NCI-H345 treated with DMSO at 0.1 percent for 48 hours (cell line): Measurements from ENCODE around the gene OGFOD1.
"Not testable (repeated sequence)": the region's sequence is repeated elsewhere in the genome, so short reads cannot be mapped to it uniquely, and the experiment has no call there.

Source experiments
- DNase-seq: peaks from one replicate; lab custom pipeline; 2025; ENCODE audit not compliant: unreplicated experiment; lab: John Stamatoyannopoulos, UW

OGFOD1 gene

GRCh38 chr16:56479469-56479868, 28.1 kb downstream of the OGFOD1 start:
- no peak for DNase-seq

- DNase-seq = no peak
These were observed 29.6 kb downstream of the OGFOD1 start for GRCh38 chr16:56480776-56481467.

- DNase-seq = no peak
These were observed 30.2 kb downstream of the OGFOD1 start for GRCh38 chr16:56481468-56482122.

DNA sequence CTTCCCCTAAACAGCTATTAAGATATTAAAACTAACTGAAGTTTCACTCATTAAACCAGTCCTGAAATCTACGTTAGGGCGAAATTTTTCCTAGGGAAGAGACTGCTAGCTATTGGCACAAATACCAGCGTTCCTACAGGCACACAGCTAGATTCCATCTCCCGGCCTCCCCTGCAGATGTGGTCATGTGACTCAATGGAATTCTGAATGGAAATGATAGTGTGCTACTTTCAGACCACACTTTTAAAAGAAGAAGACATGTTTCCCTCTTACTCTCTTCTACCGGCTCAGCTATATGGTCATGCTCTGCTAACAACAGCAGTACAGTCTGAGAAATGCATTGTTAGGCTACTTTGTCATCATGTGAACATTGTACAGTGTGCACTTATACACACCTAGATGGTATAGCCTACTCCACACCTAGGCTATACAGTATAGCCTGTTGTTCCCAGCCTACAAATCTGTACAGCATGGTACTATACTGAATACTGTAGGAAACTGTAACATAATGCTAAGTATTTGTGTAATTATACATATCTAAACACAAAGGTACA, 31.4 kb downstream of the OGFOD1 start:
- no peak for DNase-seq

DNA sequence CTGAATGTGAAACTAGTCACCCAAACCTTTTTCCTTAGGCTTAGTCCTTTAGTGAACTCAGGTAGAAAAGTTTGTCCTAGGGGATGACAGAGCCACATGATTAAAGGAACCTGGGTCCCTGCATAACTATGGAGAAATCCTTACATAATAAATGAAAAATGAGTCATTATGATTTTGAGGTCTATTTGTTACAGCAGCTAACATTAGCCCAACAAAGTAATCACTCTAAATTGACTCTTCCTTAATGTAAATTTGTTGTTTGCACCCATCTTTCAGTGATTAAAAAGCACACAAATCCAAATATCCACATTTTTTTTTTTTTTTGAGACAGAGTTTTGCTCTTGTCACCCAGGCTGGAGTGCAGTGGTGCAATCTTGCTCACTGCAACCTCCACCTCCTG, 32.0 kb downstream of the OGFOD1 start:
- no peak for DNase-seq

DNA sequence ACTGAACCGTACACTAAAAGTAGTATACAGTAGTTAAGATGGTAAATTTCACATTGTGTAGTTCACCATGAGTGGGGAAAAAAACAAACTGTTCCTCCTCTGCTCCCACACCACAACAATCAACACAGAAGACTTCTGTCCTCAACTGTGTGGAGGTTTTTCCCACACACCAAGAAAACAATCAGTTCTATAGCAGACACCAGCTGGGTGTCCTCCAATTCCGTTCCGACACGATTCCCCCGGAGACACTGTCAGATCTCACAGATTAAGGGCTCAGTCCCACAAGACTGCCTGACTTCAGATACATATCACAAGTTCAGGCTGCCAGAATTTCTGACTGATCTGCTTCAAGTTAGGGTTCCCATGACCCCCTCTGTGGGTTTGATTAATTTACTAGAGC, 36.7 kb downstream of the OGFOD1 start:
- DNase-seq = no peak

DNA sequence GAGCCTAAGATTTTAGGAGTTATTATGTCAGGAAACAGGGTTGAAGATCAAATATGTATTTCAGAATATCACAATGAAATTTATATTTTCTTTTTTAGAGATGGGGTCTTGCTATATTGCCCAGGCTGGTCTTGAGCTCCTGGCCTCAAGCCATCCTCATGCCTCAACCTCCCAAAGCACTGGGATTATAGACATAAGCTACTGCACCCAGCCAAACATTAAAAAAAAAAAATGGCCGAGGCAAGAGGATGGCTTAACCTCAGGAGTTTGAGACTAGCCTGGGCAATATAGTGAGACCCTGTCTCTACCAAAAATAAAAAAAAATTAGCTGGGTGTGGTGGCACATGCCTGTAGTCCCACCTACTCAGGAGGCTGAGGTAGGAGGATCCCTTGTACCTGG, 37.5 kb downstream of the OGFOD1 start:
- DNase-seq = not testable (repeated sequence)

GRCh38 chr16:56491657-56492261, 40.4 kb downstream of the OGFOD1 start:
- no peak for DNase-seq

GRCh38 chr16:56493126-56493525, 41.8 kb downstream of the OGFOD1 start:
- no peak for DNase-seq

GRCh38 chr16:56493815-56494214, 42.5 kb downstream of the OGFOD1 start:
- no peak for DNase-seq

GRCh38 chr16:56505181-56505580, 53.8 kb downstream of the OGFOD1 start:
- DNase-seq = no peak

DNA sequence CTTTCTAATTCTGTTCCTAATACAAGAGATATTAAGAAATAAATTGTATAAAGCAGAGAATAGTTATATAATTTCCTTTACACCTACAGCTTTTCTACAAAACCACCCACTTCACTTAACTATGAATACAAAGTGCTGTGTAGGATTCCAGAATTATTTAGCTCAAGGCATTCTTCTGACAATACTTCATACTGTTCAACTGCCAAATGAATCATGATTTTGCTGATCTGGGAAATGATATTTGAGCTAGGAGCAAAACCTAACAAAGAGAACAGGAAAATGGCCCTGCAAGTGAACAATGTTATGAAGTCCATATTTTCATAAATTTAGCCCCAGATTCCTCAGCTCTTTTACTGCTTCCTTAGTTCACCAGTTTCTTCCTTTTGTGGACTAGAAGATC, 55.6 kb downstream of the OGFOD1 start:
- DNase-seq = no peak

DNA sequence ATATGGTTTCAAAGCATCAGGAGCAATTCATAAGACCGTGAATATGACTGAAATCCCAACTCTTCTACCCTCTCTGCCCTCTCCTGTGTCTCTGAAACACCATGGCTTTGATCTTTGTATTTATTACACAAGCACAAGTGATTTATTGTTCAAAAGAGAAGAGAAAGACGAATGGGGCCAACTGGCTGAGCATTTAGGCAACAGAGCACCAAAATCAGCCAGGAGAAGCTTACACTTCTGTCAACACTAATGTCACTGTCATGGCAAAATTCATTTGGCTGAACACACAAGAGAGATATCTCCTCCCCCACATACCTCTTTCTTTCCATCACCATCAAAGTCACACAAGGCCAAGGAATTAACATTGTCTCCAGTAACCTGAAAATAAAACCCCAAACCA, 59.2 kb downstream of the OGFOD1 start:
- DNase-seq = no peak

DNA sequence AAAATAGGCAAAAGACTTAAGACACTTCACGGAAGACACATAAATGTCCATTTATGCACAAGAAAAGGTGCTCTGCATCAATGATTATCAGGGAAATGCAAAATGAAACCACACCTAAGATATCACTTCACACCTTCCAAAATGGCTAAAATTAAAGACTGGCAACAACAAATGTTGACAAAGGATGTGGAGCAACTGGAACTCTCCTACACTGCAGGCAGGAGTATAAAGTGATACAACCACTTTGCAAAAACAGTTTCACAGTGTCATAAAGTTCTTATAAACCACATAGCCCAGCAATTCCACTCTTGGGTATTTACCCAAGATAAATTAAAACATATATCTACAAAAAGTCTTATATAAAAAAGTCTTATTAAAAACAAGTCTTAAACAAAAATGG, 60.7 kb downstream of the OGFOD1 start:
- no peak for DNase-seq

- DNase-seq = no peak
These were observed 61.7 kb downstream of the OGFOD1 start for GRCh38 chr16:56513091-56513490.

GRCh38 chr16:56513972-56514371, 62.6 kb downstream of the OGFOD1 start:
- DNase-seq = no peak

GRCh38 chr16:56514845-56515244, 63.5 kb downstream of the OGFOD1 start:
- DNase-seq = no peak

DNA sequence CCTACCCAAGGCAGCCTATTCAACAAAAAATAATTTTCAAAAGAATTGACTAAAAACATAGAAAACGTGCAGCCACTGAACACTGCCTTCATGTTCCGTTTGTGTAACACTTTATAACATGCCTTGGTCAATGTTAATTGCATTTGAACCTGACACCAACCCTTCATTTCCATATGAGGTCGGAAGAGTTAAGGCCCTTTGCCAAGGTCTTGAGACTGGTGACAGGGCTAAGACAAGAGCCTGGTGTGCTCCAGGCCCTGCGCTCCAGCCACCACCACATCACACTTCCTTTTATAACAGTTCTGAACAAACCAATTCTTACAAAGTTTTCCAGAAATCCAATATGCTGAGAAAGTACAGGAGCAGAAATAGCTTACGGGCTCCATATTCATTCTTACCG, 64.3 kb downstream of the OGFOD1 start:
- DNase-seq = no peak

GRCh38 chr16:56517206-56517605, 65.9 kb downstream of the OGFOD1 start:
- no peak for DNase-seq

GRCh38 chr16:56518425-56518824, 67.1 kb downstream of the OGFOD1 start:
- DNase-seq = no peak

- DNase-seq = peak; percentile 39
These were observed 68.3 kb downstream of the OGFOD1 start, which contains the start of gene BBS2 for GRCh38 chr16:56519459-56520250. TSS of gene BBS2 (minus strand) at chr16:56520024. CDS start at chr16:56519862, 162 bp downstream.
